Measurements from ENCODE around the gene SNAPC1. TPM values are rescaled to one million over a fixed set of nuclear protein-coding genes. Genes with fewer than 3 reads are reported as not detected.

The SNAPC1 gene, protein sequence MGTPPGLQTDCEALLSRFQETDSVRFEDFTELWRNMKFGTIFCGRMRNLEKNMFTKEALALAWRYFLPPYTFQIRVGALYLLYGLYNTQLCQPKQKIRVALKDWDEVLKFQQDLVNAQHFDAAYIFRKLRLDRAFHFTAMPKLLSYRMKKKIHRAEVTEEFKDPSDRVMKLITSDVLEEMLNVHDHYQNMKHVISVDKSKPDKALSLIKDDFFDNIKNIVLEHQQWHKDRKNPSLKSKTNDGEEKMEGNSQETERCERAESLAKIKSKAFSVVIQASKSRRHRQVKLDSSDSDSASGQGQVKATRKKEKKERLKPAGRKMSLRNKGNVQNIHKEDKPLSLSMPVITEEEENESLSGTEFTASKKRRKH
- total RNA-seq = 6.6 TPM

DNA sequence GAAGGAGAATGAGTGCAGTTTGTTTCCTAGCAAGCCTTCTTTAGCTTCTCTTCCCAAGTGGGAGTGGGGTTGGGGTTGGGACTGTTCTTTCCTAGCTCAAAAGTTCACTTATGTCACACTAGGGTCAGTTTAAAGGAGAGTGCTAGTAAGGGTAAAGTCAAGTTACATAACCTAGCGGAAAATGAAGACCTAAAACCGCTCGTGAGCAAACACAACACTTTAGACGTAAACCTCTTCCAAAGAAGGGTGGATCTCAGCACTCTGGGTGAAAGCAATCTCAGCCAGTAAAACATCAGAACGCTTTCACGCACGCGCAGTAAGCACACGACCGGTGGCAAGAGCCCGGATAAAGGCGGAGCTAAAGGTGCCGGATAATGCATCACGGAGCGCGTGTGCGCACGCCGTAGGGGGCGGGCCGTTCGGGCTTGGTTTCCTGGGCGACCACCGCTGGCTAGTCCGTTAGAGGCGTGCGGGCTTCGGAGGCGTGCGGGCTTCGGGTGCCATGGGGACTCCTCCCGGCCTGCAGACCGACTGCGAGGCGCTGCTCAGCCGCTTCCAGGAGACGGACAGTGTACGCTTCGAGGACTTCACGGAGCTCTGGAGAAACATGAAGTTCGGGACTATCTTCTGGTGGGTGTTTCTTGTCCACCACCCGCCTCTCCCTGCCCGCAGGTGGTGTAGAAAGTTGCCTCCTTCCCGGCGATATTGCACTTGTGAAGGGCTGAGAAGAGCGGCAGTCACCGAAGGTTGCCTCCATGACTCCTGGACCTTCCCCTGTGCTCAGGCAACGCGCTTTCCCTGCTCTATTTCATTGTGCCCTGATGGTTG, at the start of gene SNAPC1:
Gene SNAPC1, plus strand, starts transcription at position 462 of the 828 bp plus-strand sequence. Its CDS starts 41 bp downstream, at position 503.
- TF ChIP-seq, protein P1, sequence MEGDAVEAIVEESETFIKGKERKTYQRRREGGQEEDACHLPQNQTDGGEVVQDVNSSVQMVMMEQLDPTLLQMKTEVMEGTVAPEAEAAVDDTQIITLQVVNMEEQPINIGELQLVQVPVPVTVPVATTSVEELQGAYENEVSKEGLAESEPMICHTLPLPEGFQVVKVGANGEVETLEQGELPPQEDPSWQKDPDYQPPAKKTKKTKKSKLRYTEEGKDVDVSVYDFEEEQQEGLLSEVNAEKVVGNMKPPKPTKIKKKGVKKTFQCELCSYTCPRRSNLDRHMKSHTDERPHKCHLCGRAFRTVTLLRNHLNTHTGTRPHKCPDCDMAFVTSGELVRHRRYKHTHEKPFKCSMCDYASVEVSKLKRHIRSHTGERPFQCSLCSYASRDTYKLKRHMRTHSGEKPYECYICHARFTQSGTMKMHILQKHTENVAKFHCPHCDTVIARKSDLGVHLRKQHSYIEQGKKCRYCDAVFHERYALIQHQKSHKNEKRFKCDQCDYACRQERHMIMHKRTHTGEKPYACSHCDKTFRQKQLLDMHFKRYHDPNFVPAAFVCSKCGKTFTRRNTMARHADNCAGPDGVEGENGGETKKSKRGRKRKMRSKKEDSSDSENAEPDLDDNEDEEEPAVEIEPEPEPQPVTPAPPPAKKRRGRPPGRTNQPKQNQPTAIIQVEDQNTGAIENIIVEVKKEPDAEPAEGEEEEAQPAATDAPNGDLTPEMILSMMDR (IDR thresholded peaks at IDR 0.05) = no peak
- TF ChIP-seq POLR2A (IDR thresholded peaks at IDR 0.05) (peak in 1 of 2 donors; percentile 83), POLR2AphosphoS5 (IDR thresholded peaks at IDR 0.05; ENCODE audit: insufficient read depth in 1 of 2, low read depth in 1 of 2) (peak; percentile 96)
- Histone ChIP-seq H3K4me1 (peaks cover 45% of the 10 kb centered on the region), H3K27me3 (no peaks in the 10 kb centered on the region), H3K27ac (peak within 1 kb of the TSS; percentile 95), H3K4me3 (peak within 1 kb of the TSS; percentile 90), H3K9me3 (no peaks in the 10 kb centered on the region), H3K36me3 (peaks cover 0 to 1% of the 10 kb centered on the region in 2 donors)
- intact Hi-C loops (cut with DNase I) = no loop called here
- peak in 1 of 2 donors; percentile 97 for DNase-seq (ENCODE audit: extremely low spot score in 2 of 2)

DNA sequence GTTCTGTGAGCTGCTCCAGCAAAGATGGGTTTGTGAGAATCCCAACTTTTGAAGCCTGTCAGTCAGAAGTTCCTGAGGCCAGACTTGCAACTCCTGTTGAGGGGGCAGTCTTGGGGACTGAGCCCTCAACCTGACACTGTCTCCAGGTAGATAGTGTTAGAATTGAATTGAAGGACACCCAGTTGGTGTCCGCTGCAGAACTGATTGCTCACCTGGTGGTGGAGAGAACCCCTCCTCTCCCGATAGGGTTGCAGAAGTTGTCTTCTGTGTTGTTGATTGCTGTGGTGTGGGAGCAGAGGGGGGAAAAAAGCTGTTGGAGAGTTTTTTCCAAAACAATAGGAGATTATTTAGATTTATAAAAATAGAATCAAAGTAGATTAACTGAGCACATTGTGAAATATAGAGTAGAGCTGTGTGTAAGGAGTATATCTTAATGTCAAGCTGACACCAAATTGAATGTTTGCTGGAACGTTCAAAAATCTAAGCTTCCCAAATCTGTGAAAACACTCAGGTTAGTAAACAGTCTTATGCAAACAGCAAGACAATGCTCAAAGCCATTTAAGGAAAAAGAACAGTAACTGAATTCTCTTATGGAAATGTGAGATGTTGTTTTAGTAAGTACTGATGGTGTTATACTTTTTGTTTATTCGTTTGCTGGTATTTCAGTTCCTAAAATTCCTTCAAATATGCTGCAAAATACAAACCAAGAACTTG, 48.3 kb upstream of the SNAPC1 start:
- no peak for DNase-seq (ENCODE audit: extremely low spot score in 2 of 2)
- no peak overlapping the region for H3K27ac ChIP-seq
- H3K4me3 ChIP-seq = no peak overlapping the region
- H3K9me3 ChIP-seq = no peaks in the 10 kb centered on the region
- H3K36me3 ChIP-seq = no peaks in the 10 kb centered on the region
- H3K4me1 ChIP-seq = peaks cover 81% of the 10 kb centered on the region
- H3K27me3 ChIP-seq = no peaks in the 10 kb centered on the region
- TF ChIP-seq, protein P1 (IDR thresholded peaks at IDR 0.05) = no peak
- TF ChIP-seq POLR2A (IDR thresholded peaks at IDR 0.05) (no peak), POLR2AphosphoS5 (IDR thresholded peaks at IDR 0.05; ENCODE audit: insufficient read depth in 1 of 2, low read depth in 1 of 2) (no peak)
- intact Hi-C loops (cut with DNase I) = loop anchor here (10.0 kb wide), 1 partner anchor 99 kb away; no protein-coding TSS in a partner anchor

DNA sequence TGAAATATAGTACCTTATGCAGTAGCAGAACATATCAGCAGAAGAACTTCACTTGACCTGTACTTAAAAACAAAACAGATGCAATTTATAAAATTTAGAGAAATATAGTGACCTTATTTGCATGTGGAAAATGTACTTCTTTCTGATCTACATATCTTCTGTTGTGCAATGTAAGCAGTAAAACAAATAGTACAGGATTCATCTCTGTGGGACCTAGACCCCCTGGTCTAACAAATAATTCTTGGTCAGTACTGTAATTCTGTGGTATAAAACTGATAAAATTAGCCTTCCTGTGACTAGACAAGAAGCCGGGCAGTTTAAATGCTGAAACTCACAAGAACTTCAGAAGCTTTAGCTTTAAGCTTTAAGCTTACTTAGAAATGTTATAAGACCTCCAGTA, 45.3 kb upstream of the SNAPC1 start:
- H3K36me3 ChIP-seq = peaks cover 0 to 4% of the 10 kb centered on the region in 2 donors
- H3K9me3 ChIP-seq = no peaks in the 10 kb centered on the region
- DNase-seq (ENCODE audit: extremely low spot score in 2 of 2) = no peak
- H3K4me3 ChIP-seq = no peak overlapping the region
- peaks cover 73% of the 10 kb centered on the region for H3K4me1 ChIP-seq
- intact Hi-C loops (cut with DNase I) = loop anchor here (10.0 kb wide), 1 partner anchor 102 kb away; no protein-coding TSS in a partner anchor
- TF ChIP-seq, protein P1 (IDR thresholded peaks at IDR 0.05) = no peak
- TF ChIP-seq POLR2AphosphoS5 (IDR thresholded peaks at IDR 0.05; ENCODE audit: insufficient read depth in 1 of 2, low read depth in 1 of 2) (no peak), POLR2A (IDR thresholded peaks at IDR 0.05) (no peak)
- peak overlapping the region; percentile 7 for H3K27ac ChIP-seq
- H3K27me3 ChIP-seq = no peaks in the 10 kb centered on the region

DNA sequence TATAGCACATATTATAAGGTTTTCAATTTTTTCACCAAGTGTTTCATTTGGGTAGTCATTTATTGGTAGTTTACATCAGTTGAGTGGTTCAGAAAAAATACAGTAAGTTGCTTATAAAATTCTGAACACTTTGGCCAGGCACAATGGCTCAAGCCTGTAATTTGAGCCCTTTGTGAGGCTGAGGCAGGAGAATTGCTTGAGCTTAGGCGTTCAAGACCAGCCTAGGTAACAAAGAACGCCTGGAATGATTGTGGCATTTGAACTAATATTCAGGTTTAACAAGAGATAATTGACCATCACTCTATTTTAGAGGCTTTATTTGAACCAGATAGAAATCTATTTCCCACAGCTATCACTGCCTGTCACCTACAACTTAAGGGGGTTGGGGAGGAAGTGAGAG, 44.2 kb upstream of the SNAPC1 start:
- H3K4me1 ChIP-seq = peaks cover 65% of the 10 kb centered on the region
- H3K9me3 ChIP-seq = no peaks in the 10 kb centered on the region
- DNase-seq (ENCODE audit: extremely low spot score in 2 of 2) = no peak
- no peaks in the 10 kb centered on the region for H3K27me3 ChIP-seq
- H3K27ac ChIP-seq = no peak overlapping the region
- TF ChIP-seq, protein P1 (IDR thresholded peaks at IDR 0.05) = no peak
- no peak for TF ChIP-seq POLR2A (IDR thresholded peaks at IDR 0.05)
- no peak for TF ChIP-seq POLR2AphosphoS5 (IDR thresholded peaks at IDR 0.05; ENCODE audit: insufficient read depth in 1 of 2, low read depth in 1 of 2)
- no peak overlapping the region for H3K4me3 ChIP-seq
- intact Hi-C loops (cut with DNase I) = loop anchor here (10.0 kb wide), 1 partner anchor 103 kb away; no protein-coding TSS in a partner anchor
- peaks cover 0 to 9% of the 10 kb centered on the region in 2 donors for H3K36me3 ChIP-seq
